ENCODE data around the gene GRPEL2. TPM values are rescaled to one million over a fixed set of nuclear protein-coding genes. Genes with fewer than 3 reads are reported as not detected.
A peak's percentile ranks its signal among the peaks of the same experiment; 100 is the strongest.

GRPEL2 gene
- total and polyA plus RNA-seq, 9 donors: 5.9 to 17.5 (median 12.2) TPM

DNA sequence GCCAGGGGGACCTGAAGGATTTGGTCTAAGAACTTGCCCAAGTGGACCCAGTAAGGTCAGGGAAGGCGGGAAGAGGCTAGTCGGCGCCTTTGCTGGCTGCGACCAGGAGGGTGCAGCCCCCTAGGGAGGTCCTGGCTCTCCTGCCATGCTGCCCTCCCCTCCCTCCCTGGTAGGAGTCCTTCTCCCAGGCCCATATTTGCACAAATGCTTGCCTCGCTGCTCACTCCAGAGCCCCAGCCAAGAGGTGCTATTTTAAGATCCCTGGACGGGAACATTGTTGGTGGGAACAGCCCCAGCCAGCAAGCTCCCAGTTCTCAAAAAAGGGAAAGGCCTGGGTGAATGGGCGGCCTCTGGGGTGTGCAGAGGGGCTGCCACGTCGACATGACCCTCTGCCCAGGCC, 38.1 kb downstream of the GRPEL2 start:
- H3K27ac ChIP-seq: peak overlapping the region; percentile 39 to 58
- TF ChIP-seq EP300 (IDR thresholded peaks at IDR 0.05): no peak
- no peak for TF ChIP-seq POLR2A (IDR thresholded peaks at IDR 0.05)
- TF ChIP-seq CTCF (IDR thresholded peaks at IDR 0.05): no peak
- H3K4me1 ChIP-seq (ENCODE audit: insufficient read depth): peaks cover 49% of the 10 kb centered on the region
- no peaks in the 10 kb centered on the region for H3K27me3 ChIP-seq
- WGBS, 3 donors: 11 to 28% (median 25%) methylated on average over 9 of the region's 9 CpGs
- DNase-seq: peak in 4 of 5 donors; percentile 52 to 66 (median 58)
- no peaks in the 10 kb centered on the region for H3K9me3 ChIP-seq
- no peaks in the 10 kb centered on the region for H3K36me3 ChIP-seq
- H3K4me3 ChIP-seq: no peak overlapping the region
- intact Hi-C loops (cut with DNase I): loop anchor here (2.0 to 5.0 kb wide), 4 partner anchors 39 to 169 kb away; partner anchors contain the start of gene CSNK1A1 (in 1 of the 4)

- WGBS, 3 donors: 22 to 26% (median 24%) methylated on average over 5 of the region's 5 CpGs
- TF ChIP-seq EP300 (IDR thresholded peaks at IDR 0.05) (no peak), POLR2A (IDR thresholded peaks at IDR 0.05) (no peak), CTCF (IDR thresholded peaks at IDR 0.05) (no peak)
- no peaks in the 10 kb centered on the region for H3K36me3 ChIP-seq
- H3K9me3 ChIP-seq: no peaks in the 10 kb centered on the region
- DNase-seq: peak in 1 of 5 donors; percentile 28
- no peaks in the 10 kb centered on the region for H3K27me3 ChIP-seq
- no peak overlapping the region for H3K4me3 ChIP-seq
- intact Hi-C loops (cut with DNase I): loop anchor here in 1 of 4 donors (2.0 kb wide), 1 partner anchor 19 kb away; no protein-coding TSS in a partner anchor
- peak overlapping the region; percentile 59 to 87 for H3K27ac ChIP-seq
- H3K4me1 ChIP-seq (ENCODE audit: insufficient read depth): peaks cover 44% of the 10 kb centered on the region
Observed at GRCh38 chr5:149386166-149386565, 40.9 kb downstream of the GRPEL2 start.

- no peaks in the 10 kb centered on the region for H3K27me3 ChIP-seq
- DNase-seq: peak in 4 of 5 donors; percentile 50 to 75 (median 61)
- intact Hi-C loops (cut with DNase I): loop anchor here in 1 of 4 donors (2.0 kb wide), 1 partner anchor 18 kb away; no protein-coding TSS in a partner anchor
- H3K4me1 ChIP-seq (ENCODE audit: insufficient read depth): peaks cover 40% of the 10 kb centered on the region
- no peaks in the 10 kb centered on the region for H3K9me3 ChIP-seq
- peak overlapping the region; percentile 59 to 87 for H3K27ac ChIP-seq
- TF ChIP-seq CTCF (IDR thresholded peaks at IDR 0.05) (no peak), EP300 (IDR thresholded peaks at IDR 0.05) (no peak), POLR2A (IDR thresholded peaks at IDR 0.05) (no peak)
- H3K36me3 ChIP-seq: no peaks in the 10 kb centered on the region
- H3K4me3 ChIP-seq: no peak overlapping the region
- 10 to 18% (median 16%) methylated on average over 9 of the region's 9 CpGs for WGBS, 3 donors
Observed at GRCh38 chr5:149387081-149387631, 41.9 kb downstream of the GRPEL2 start.

- Histone ChIP-seq H3K27me3 (no peaks in the 10 kb centered on the region), H3K27ac (peak overlapping the region in 1 of 2 donors; percentile 87), H3K36me3 (no peaks in the 10 kb centered on the region), H3K4me3 (no peak overlapping the region), H3K4me1 (ENCODE audit: insufficient read depth) (peaks cover 32% of the 10 kb centered on the region), H3K9me3 (no peaks in the 10 kb centered on the region)
- intact Hi-C loops (cut with DNase I): loop anchor here in 1 of 4 donors (2.0 kb wide), 1 partner anchor 17 kb away; no protein-coding TSS in a partner anchor
- 4 to 16% (median 4%) methylated on average over 1 of the region's 1 CpG for WGBS, 3 donors
- no peak for TF ChIP-seq POLR2A (IDR thresholded peaks at IDR 0.05)
- no peak for TF ChIP-seq CTCF (IDR thresholded peaks at IDR 0.05)
- TF ChIP-seq EP300 (IDR thresholded peaks at IDR 0.05): no peak
- peak; percentile 69 to 85 (median 73) for DNase-seq
Observed at GRCh38 chr5:149387982-149388381, 42.7 kb downstream of the GRPEL2 start.

All from ovary (tissue), 9 donors.